NB4 (cell line): ENCODE data around the gene PDE4D.

Source experiments
- MYC ChIP-seq: IDR thresholded peaks from 2 replicates; pipeline ENCODE4 v1.6.1; 2011; ENCODE audit warnings: low read depth, low read length
- POLR2A ChIP-seq: IDR thresholded peaks from 2 replicates; pipeline ENCODE4 v1.6.1; 2011; ENCODE audit warnings: mild to moderate bottlenecking; ENCODE audit not compliant: insufficient read length; ENCODE audit errors: extremely low read depth
- TF ChIP-seq, protein P1 (sequence below): IDR thresholded peaks from one replicate; pipeline ENCODE4 v1.5.1; 2012; ENCODE audit warnings: low read depth, low read length
- TF ChIP-seq, protein P2 (sequence below): IDR thresholded peaks from 2 replicates; pipeline ENCODE4 v1.6.1; 2011; ENCODE audit warnings: low read depth, low read length

DNA sequence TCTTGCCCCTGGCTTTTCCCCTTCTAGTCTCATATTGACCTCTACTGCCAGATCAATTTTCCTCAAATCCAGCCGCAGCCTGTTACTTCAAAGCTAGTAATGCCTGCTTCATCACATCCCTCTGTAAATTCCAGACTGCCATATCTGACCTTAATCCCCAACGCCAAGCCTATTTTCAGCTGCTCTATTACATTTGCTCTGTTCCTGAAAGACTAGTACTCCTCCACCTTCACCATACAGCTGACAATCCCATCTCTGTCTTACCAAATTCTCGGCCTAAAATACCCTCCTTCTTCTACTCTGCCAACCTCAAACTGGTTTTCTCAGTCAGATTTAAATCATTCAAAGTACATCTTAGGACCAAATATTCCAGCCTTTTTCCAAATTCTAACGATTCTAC, 890.4 kb downstream of the PDE4D start:
- TF ChIP-seq, protein P1, sequence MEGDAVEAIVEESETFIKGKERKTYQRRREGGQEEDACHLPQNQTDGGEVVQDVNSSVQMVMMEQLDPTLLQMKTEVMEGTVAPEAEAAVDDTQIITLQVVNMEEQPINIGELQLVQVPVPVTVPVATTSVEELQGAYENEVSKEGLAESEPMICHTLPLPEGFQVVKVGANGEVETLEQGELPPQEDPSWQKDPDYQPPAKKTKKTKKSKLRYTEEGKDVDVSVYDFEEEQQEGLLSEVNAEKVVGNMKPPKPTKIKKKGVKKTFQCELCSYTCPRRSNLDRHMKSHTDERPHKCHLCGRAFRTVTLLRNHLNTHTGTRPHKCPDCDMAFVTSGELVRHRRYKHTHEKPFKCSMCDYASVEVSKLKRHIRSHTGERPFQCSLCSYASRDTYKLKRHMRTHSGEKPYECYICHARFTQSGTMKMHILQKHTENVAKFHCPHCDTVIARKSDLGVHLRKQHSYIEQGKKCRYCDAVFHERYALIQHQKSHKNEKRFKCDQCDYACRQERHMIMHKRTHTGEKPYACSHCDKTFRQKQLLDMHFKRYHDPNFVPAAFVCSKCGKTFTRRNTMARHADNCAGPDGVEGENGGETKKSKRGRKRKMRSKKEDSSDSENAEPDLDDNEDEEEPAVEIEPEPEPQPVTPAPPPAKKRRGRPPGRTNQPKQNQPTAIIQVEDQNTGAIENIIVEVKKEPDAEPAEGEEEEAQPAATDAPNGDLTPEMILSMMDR = no peak
- TF ChIP-seq POLR2A (no peak), MYC (no peak)
- TF ChIP-seq, protein P2, sequence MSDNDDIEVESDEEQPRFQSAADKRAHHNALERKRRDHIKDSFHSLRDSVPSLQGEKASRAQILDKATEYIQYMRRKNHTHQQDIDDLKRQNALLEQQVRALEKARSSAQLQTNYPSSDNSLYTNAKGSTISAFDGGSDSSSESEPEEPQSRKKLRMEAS = no peak
